Epithelial cell of proximal tubule (primary cell): ENCODE results near the gene HOXD9. TPM values are rescaled to one million over a fixed set of nuclear protein-coding genes. Genes with fewer than 3 reads are reported as not detected.

Source experiments
- DNase-seq: peaks from one replicate; pipeline ENCODE4 v3.0.0-alpha.2; 2011; ENCODE audit warnings: low read depth
- H3K4me3 ChIP-seq: 2 replicates; pipeline ENCODE4 v1.5.1; 2011; ENCODE audit warnings: low read depth, mild to moderate bottlenecking, low read length
- total RNA-seq: library from RNA; depleted of rRNA; stranded (reverse); fragments of >200 nt; gene quantifications from 2 replicates; pipeline ENCODE4 v1.2.3, GENCODE V29; 2015
- TF ChIP-seq, protein P1 (sequence below): conservative IDR thresholded peaks from 2 replicates; pipeline ENCODE4 v1.5.1; 2012; ENCODE audit warnings: low read depth, mild to moderate bottlenecking, low read length

The HOXD9 gene
- total RNA-seq: 9.8 and 11.5 TPM in 2 replicates

- H3K4me3 ChIP-seq: peak within 1 kb of the TSS; percentile 73
- no peak for DNase-seq
- TF ChIP-seq, protein P1, sequence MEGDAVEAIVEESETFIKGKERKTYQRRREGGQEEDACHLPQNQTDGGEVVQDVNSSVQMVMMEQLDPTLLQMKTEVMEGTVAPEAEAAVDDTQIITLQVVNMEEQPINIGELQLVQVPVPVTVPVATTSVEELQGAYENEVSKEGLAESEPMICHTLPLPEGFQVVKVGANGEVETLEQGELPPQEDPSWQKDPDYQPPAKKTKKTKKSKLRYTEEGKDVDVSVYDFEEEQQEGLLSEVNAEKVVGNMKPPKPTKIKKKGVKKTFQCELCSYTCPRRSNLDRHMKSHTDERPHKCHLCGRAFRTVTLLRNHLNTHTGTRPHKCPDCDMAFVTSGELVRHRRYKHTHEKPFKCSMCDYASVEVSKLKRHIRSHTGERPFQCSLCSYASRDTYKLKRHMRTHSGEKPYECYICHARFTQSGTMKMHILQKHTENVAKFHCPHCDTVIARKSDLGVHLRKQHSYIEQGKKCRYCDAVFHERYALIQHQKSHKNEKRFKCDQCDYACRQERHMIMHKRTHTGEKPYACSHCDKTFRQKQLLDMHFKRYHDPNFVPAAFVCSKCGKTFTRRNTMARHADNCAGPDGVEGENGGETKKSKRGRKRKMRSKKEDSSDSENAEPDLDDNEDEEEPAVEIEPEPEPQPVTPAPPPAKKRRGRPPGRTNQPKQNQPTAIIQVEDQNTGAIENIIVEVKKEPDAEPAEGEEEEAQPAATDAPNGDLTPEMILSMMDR: no peak
Observed at GRCh38 chr2:176122683-176123410, at the start of gene HOXD9. Gene HOXD9 (plus strand): TSS chr2:176122719. CDS start chr2:176122769, 50 bp downstream.

DNA sequence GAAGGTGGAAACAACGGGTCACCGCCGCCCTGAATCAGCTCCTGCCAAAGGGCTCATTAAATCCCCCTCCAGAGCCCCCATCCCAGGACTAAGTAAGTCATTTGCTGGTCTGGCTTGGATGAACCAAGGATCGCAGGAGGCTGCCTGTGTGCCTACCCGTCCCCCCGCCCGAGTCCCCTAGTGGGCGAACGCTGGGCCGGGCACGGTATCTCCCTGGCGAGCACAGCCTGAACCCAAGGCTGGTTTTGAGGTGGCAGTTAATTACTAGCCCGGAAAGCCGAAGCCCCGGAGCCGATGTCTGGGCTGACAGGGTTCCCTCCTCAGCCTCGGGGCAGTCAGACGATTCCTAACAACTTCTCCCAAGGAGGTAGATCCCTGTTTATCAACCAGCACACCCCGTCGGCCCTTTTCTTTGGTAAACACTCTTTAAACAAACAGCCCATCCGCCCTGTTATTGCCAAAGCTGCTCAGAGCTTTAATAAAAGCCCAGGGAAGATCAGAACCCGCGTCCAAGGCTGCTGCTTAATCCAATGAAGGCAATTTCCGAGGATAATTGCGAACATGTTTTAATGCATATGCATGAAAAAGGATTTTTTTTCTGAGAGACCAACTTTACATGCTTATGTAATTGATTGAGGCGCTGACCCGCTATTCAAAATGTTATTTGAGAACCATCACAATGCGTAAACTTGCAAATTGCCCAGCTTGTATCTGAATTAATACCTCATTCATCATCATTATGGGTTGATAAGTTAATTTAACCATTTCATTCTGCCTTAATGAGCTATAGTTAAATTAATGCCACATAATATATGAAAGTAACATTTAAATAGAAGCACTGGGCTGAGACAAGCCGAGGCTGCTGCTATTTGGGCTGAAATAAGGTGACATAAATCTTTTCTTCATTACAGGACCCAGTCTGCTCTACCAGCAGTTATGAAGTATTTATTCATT lies 49.3 kb upstream of the HOXD9 start:
- DNase-seq: no peak
- no peak overlapping the region for H3K4me3 ChIP-seq
- TF ChIP-seq, protein P1: no peak

GRCh38 chr2:176074919-176075425 lies 47.5 kb upstream of the HOXD9 start:
- H3K4me3 ChIP-seq: no peak overlapping the region
- DNase-seq: no peak
- TF ChIP-seq, protein P1: no peak

GRCh38 chr2:176075481-176075880 lies 47.0 kb upstream of the HOXD9 start:
- no peak for DNase-seq
- H3K4me3 ChIP-seq: no peak overlapping the region
- TF ChIP-seq, protein P1: no peak

DNA sequence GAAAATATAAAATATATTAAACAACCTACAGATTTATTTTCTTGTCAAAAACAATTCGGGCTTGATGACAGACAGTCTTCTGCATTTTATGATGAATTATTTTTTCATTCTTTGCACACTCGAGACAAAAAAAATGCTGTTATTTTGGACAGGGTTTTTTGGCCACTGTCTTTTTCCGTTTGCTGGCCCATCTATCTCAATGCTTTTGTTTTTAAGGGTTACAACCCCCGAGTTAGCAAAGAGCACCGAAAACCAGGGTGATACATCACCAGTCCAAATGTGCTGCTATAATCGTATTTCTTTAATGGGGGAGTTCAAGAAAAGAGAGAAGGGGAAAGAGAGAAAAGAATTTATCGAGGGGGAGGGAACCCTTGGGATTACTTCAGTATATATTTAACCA lies 46.5 kb upstream of the HOXD9 start:
- no peak for DNase-seq
- H3K4me3 ChIP-seq: no peak overlapping the region
- TF ChIP-seq, protein P1: no peak

GRCh38 chr2:176076796-176077195 lies 45.7 kb upstream of the HOXD9 start:
- H3K4me3 ChIP-seq: no peak overlapping the region
- TF ChIP-seq, protein P1: no peak
- no peak for DNase-seq
